Tibial nerve (tissue), 4 donors: ENCODE data around the gene CCNT2. TPM values are rescaled to one million over a fixed set of nuclear protein-coding genes. Genes with fewer than 3 reads are reported as not detected.

Experiments used
- DNase-seq, 2 donors: peaks; one replicate each; pipeline ENCODE4 v3.0.0-alpha.2; 2019; ENCODE audit warnings: low spot score in 2 of 2
- H3K27ac ChIP-seq, 4 donors: fragments of 200-600 bp; sonication (generic) in 3 of 4; one replicate each; pipeline ENCODE4 v1.5.1; 2017 to 2019; ENCODE audit warnings: mild to moderate bottlenecking in 1 of 4
- H3K27me3 ChIP-seq, 2 donors: fragments of 200-600 bp; sonication (generic) in 1 of 2; one replicate each; pipeline versions ENCODE4 v1.5.1 to v1.6.0; 2017 to 2019
- H3K36me3 ChIP-seq, 3 donors: fragments of 200-600 bp; sonication (generic); one replicate each; pipeline ENCODE4 v1.5.1; 2018 to 2019
- H3K4me1 ChIP-seq, 4 donors: fragments of 200-600 bp; sonication (generic) in 3 of 4; one replicate each; pipeline ENCODE4 v1.5.1; 2017 to 2019
- H3K4me3 ChIP-seq, 4 donors: fragments of 200-600 bp; sonication (generic) in 3 of 4; one replicate each; pipeline ENCODE4 v1.5.1; 2017 to 2019; ENCODE audit warnings: mild to moderate bottlenecking in 1 of 4, moderate library complexity in 1 of 4
- H3K9me3 ChIP-seq, 4 donors: fragments of 200-600 bp; sonication (generic) in 3 of 4; one replicate each; pipeline ENCODE4 v1.5.1; 2017 to 2019
- CTCF ChIP-seq, 5 experiments: fragments of 200-600 bp in 3 of 5; fragments of 450-650 bp in 2 of 5; sonication (generic) in 3 of 5; IDR thresholded peaks; one replicate each; pipeline ENCODE4 v1.5.1; 2016 to 2019; ENCODE audit warnings: antibody characterized with exemption in 5 of 5, mild to moderate bottlenecking in 3 of 5, moderate library complexity in 2 of 5
- EP300 ChIP-seq, 2 donors: sonication (generic); formaldehyde crosslinking; IDR thresholded peaks; one replicate each; pipeline ENCODE4 v1.6.1; 2017; ENCODE audit warnings: antibody characterized with exemption in 2 of 2, mild to moderate bottlenecking in 1 of 2
- POLR2A ChIP-seq, 2 donors: fragments of 450-650 bp; IDR thresholded peaks; one replicate each; pipeline ENCODE4 v1.6.1; 2017; ENCODE audit warnings: antibody characterized with exemption in 2 of 2, mild to moderate bottlenecking in 2 of 2, moderate library complexity in 2 of 2
- WGBS, 2 donors: methylation state at CpG; one replicate each; pipeline ENCODE4 v1.1.5; 2018; 5-methylcytosine and 5-hydroxymethylcytosine counted together
- total RNA-seq, 4 donors: library from RNA; depleted of rRNA; stranded (reverse); fragments of >200 nt; gene quantifications; one replicate each; pipeline ENCODE4 v1.1.0, GENCODE V29; 2016

The CCNT2 gene
- total RNA-seq, 4 donors from 2014 or later, result 29.7 to 45.4 (median 31.9) TPM

GRCh38 chr2:134985061-134985460, 66.4 kb downstream of the CCNT2 start:
- H3K36me3 ChIP-seq, result no peaks in the 10 kb centered on the region
- no peaks in the 10 kb centered on the region for H3K27me3 ChIP-seq
- H3K4me3 ChIP-seq, result no peak overlapping the region
- no peak for DNase-seq
- 86 to 94% methylated on average over 3 of the region's 3 CpGs for WGBS, 2 donors
- TF ChIP-seq POLR2A (IDR thresholded peaks at IDR 0.05) (no peak), CTCF (IDR thresholded peaks at IDR 0.05) (no peak), EP300 (IDR thresholded peaks at IDR 0.05) (no peak)
- H3K27ac ChIP-seq, result no peak overlapping the region
- H3K4me1 ChIP-seq, result no peaks in the 10 kb centered on the region
- no peaks in the 10 kb centered on the region for H3K9me3 ChIP-seq

GRCh38 chr2:134988994-134989605, 70.5 kb downstream of the CCNT2 start:
- no peak for TF ChIP-seq EP300 (IDR thresholded peaks at IDR 0.05)
- TF ChIP-seq CTCF (IDR thresholded peaks at IDR 0.05), result peak in 4 of 5 experiments; percentile 16 to 47 (median 26)
- no peak for TF ChIP-seq POLR2A (IDR thresholded peaks at IDR 0.05)
- H3K4me1 ChIP-seq, result no peaks in the 10 kb centered on the region
- H3K27ac ChIP-seq, result no peak overlapping the region
- no peaks in the 10 kb centered on the region for H3K27me3 ChIP-seq
- no peak for DNase-seq
- no peak overlapping the region for H3K4me3 ChIP-seq
- WGBS, 2 donors, result 18 to 19% methylated on average over 3 of the region's 3 CpGs
- no peaks in the 10 kb centered on the region for H3K36me3 ChIP-seq
- no peaks in the 10 kb centered on the region for H3K9me3 ChIP-seq

GRCh38 chr2:134999521-134999920, 80.9 kb downstream of the CCNT2 start:
- no peak overlapping the region for H3K4me3 ChIP-seq
- TF ChIP-seq POLR2A (IDR thresholded peaks at IDR 0.05), result no peak
- TF ChIP-seq EP300 (IDR thresholded peaks at IDR 0.05), result no peak
- no peak for TF ChIP-seq CTCF (IDR thresholded peaks at IDR 0.05)
- no peak for DNase-seq
- no peak overlapping the region for H3K27ac ChIP-seq
- 42 to 57% methylated on average over 2 of the region's 2 CpGs for WGBS, 2 donors
- H3K36me3 ChIP-seq, result no peaks in the 10 kb centered on the region
- H3K4me1 ChIP-seq, result peaks cover 0 to 6% (median 0%) of the 10 kb centered on the region in 4 donors
- no peaks in the 10 kb centered on the region for H3K9me3 ChIP-seq
- no peaks in the 10 kb centered on the region for H3K27me3 ChIP-seq

- Histone ChIP-seq H3K4me1 (peaks cover 0 to 9% (median 0%) of the 10 kb centered on the region in 4 donors), H3K27me3 (peaks cover 0 to 21% of the 10 kb centered on the region in 2 donors), H3K27ac (no peak overlapping the region), H3K36me3 (no peaks in the 10 kb centered on the region), H3K9me3 (no peaks in the 10 kb centered on the region), H3K4me3 (no peak overlapping the region)
- DNase-seq, result no peak
- TF ChIP-seq EP300 (IDR thresholded peaks at IDR 0.05) (no peak), CTCF (IDR thresholded peaks at IDR 0.05) (no peak), POLR2A (IDR thresholded peaks at IDR 0.05) (no peak)
- WGBS, 2 donors, result 78 to 84% methylated on average over 4 of the region's 4 CpGs
These were observed 84.2 kb downstream of the CCNT2 start for GRCh38 chr2:135002836-135003235.

GRCh38 chr2:135004005-135004746, 85.6 kb downstream of the CCNT2 start:
- H3K9me3 ChIP-seq, result no peaks in the 10 kb centered on the region
- H3K27ac ChIP-seq, result no peak overlapping the region
- 7 to 9% methylated on average over 17 of the region's 17 CpGs for WGBS, 2 donors
- peaks cover 0 to 22% of the 10 kb centered on the region in 2 donors for H3K27me3 ChIP-seq
- H3K4me3 ChIP-seq, result no peak overlapping the region
- peak; percentile 38 to 55 for DNase-seq
- peaks cover 0 to 9% (median 0%) of the 10 kb centered on the region in 4 donors for H3K4me1 ChIP-seq
- no peak for TF ChIP-seq POLR2A (IDR thresholded peaks at IDR 0.05)
- TF ChIP-seq EP300 (IDR thresholded peaks at IDR 0.05), result no peak
- TF ChIP-seq CTCF (IDR thresholded peaks at IDR 0.05), result peak; percentile 71 to 78 (median 77)
- H3K36me3 ChIP-seq, result no peaks in the 10 kb centered on the region
